ENCODE results near the gene KRTAP12-2. TPM values are rescaled to one million over a fixed set of nuclear protein-coding genes. Genes with fewer than 3 reads are reported as not detected.

KRTAP12-2 gene
- total RNA-seq (2014; rRNA removed; shearing (Covaris generic)) = not detected in 2 replicates

DNA sequence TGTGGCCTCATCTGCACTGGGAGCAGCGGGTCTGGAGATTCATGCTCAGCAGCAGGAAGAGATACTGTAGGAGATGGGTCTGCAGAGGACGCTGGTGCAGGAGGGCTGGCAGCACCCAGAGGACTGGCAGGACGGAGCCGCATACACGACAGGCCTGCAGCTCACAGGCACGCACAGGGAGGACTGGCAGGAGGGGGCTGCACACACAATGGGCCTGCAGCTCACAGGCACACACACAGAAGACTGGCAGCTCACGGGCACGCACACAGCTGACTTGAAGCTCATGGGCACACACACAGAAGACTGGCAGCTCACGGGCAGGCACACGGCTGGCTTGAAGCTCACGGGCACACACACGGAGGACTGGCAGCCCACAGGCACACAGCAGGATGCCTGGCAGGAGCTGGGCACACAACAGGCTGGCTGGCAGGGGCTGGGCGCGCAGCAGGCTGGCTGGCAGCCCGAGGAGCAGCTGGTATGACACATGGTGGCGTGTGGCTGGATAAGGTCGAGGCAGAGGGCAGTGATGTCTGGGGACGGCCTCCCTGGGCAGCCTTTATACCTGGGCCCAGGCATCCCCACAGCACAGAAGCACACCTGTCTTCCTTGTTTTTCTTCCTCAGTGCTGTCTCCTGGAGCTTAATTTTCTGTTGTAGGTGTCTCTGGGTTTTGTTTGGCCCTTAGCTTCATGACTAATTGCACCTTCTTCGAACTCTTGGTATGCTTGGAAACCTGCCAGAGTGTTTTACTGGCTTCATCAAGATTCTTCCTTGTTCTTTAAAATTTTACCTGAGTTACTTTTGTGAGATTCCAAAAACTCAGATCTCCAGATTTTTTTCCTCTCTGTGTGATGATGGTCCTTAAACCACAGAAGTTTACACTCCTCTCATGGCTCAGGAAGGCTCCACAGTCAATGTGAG is at the start of gene KRTAP12-2:
TSS of gene KRTAP12-2 (minus strand) at position 527 of the 920 bp plus-strand sequence. CDS start at position 486, 41 bp downstream.
- no peaks in the 10 kb centered on the region for H3K36me3 ChIP-seq (replicated peaks; ENCODE audit: control insufficient read depth, insufficient read depth, low read length)
- no peak for DNase-seq
- no peaks in the 10 kb centered on the region for H3K27me3 ChIP-seq (ENCODE audit: control insufficient read depth, insufficient read depth, low read length)
- H3K4me3 ChIP-seq (ENCODE audit: insufficient read depth, low read depth, low read length) = no peak within 1 kb of the TSS

- peak; percentile 22 for DNase-seq
- no peaks in the 10 kb centered on the region for H3K36me3 ChIP-seq (replicated peaks; ENCODE audit: control insufficient read depth, insufficient read depth, low read length)
- H3K27me3 ChIP-seq (ENCODE audit: control insufficient read depth, insufficient read depth, low read length) = peaks cover 44% of the 10 kb centered on the region
- H3K4me3 ChIP-seq (ENCODE audit: insufficient read depth, low read depth, low read length) = no peak overlapping the region
Observed at GRCh38 chr21:44714905-44715304, 48.2 kb upstream of the KRTAP12-2 start.

DNA sequence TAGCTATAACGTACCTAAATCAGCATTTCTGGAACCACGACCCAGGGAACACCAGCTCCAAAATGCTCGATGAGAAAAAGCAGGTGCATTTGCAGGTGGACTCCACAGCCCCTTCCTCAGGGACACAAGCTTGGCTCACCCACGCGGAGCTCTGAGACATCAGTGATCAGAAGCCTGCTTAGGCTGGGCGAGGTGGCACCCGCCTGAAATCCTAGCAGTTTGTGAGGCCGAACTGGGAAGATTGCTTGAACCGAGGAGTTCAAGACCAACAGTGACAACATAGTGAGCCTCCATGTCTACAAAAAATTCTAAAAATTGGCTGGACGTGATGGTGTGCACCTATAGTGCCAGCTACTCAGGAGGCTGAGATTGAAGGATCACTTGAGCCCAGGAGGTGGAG is 47.1 kb upstream of the KRTAP12-2 start:
- DNase-seq = peak; percentile 8
- Histone ChIP-seq H3K4me3 (ENCODE audit: insufficient read depth, low read depth, low read length) (no peak overlapping the region), H3K36me3 (replicated peaks; ENCODE audit: control insufficient read depth, insufficient read depth, low read length) (no peaks in the 10 kb centered on the region), H3K27me3 (ENCODE audit: control insufficient read depth, insufficient read depth, low read length) (peaks cover 54% of the 10 kb centered on the region)

GRCh38 chr21:44713130-44713529 is 46.4 kb upstream of the KRTAP12-2 start:
- DNase-seq = peak; percentile 34
- no peak overlapping the region for H3K4me3 ChIP-seq (ENCODE audit: insufficient read depth, low read depth, low read length)
- peaks cover 61% of the 10 kb centered on the region for H3K27me3 ChIP-seq (ENCODE audit: control insufficient read depth, insufficient read depth, low read length)
- no peaks in the 10 kb centered on the region for H3K36me3 ChIP-seq (replicated peaks; ENCODE audit: control insufficient read depth, insufficient read depth, low read length)

DNA sequence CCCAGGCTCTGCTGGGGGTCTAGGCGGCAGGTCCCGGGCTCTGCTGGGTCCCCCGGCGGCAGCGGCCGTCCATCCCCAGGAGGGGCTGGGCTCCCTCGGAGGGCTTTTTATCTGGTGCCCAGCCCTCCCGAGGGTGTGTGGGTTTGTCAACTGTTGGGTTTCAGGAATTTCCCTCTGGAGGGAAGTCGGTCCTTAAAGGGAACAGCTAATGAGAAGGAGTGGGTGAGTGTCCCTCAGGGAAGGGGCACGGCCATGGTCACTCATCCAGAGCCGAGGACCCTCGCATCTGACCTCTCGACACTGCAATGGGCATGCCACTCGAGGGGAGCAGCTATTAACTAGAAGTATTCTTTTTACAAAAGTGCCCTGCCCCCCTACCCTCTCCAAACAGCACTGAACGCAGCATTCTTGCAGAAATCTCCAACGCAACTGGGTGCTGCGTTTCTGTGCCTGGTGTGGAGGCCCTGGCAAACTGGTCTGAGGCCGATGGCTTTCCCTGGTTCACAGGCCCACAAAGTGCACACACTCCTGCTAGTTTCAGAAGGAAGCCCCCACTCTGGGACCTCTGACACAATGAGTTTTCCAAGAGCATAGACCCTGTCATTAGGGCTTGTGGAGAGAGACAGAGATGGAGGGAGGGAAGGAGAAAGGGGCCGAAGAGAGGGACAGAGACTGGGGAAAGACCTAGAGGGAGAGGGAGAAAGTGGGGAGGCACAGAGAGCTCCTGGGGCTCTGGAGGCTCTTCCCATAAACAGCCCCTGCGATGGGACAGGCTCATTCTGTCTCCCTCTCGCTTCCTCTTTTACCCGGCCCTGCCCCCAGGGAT is 45.7 kb upstream of the KRTAP12-2 start:
- Histone ChIP-seq H3K36me3 (replicated peaks; ENCODE audit: control insufficient read depth, insufficient read depth, low read length) (no peaks in the 10 kb centered on the region), H3K27me3 (ENCODE audit: control insufficient read depth, insufficient read depth, low read length) (peaks cover 69% of the 10 kb centered on the region), H3K4me3 (ENCODE audit: insufficient read depth, low read depth, low read length) (peak overlapping the region; percentile 22)
- DNase-seq = peak; percentile 70

DNA sequence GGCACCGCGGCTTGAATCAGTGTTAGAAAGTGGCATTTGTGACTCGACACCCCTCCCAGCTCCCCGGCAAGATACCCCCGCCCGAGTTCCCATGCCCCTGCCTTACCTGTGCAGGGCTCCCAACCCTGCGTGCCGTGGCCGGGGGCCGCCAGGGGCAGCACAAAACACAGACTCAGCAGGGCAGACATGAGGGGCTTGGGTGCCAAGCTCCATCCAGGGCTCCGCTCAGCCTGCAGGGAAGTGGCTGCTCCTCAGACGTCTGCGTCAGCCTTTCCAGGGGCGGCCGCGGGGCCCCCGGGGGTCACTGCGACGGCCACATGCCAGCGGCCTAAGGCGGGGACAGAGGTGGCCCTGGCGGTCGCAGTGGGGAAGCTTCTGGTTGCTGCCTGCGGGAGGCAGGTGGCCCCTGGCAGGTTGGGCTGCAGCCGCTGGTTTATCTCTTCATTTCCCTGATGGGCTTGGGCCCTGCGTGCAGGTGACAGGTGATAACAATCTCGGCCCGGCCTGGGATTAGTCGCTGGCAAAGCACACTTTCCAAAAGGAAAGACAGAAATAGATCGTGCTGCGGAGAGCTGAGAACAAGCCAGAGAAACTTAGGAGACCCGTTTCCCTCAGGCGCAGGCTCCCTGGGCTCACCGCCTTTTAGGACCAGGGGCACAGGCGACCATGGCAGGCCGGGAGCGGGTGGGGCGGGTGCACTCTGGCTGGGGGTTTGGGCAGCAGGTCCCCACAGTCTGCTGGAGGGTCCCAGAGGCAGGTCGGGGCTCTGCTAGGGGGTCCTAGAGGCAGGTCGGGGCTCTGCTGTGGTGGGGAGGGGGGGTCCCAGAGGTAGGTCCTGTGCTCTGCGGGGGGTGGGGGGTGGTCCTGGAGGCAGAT is 44.8 kb upstream of the KRTAP12-2 start, which contains the start of gene TSPEAR:
TSS of gene TSPEAR (minus strand) at position 246 of the 876 bp plus-strand sequence. CDS start at position 188, 58 bp downstream.
- peak within 1 kb of the TSS; percentile 22 for H3K4me3 ChIP-seq (ENCODE audit: insufficient read depth, low read depth, low read length)
- no peaks in the 10 kb centered on the region for H3K36me3 ChIP-seq (replicated peaks; ENCODE audit: control insufficient read depth, insufficient read depth, low read length)
- H3K27me3 ChIP-seq (ENCODE audit: control insufficient read depth, insufficient read depth, low read length) = peaks cover 76% of the 10 kb centered on the region
- DNase-seq = peak; percentile 72

DNA sequence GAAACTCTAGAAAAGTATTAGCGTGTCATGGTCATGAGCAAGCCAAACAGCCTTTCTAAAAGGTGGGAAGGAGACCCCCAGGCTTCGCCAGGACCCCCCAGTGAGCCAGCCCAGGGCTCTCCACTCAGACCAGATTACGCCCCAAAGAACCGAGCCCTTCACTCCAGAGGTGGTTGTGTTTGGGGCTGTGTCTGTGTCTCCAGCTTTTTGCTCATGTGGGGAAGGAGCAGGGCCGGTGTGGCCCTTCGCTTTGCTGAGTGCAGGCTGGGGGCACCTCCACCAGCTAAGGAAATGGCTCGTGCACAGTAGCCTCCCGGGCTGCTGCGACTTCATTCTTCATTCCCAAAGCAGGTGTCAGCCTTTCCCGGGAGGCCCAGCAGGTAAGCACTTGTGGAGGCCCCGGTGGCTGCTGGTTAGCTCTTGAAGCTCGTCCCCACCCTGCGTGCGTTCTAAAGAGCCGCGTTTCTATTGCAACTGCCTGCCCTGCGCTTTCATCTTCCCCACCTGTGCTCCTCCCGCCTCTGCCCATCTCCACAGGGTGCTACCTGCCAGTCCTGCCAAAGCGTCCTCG is 44.1 kb upstream of the KRTAP12-2 start:
- H3K36me3 ChIP-seq (replicated peaks; ENCODE audit: control insufficient read depth, insufficient read depth, low read length) = no peaks in the 10 kb centered on the region
- H3K27me3 ChIP-seq (ENCODE audit: control insufficient read depth, insufficient read depth, low read length) = peaks cover 83% of the 10 kb centered on the region
- DNase-seq = peak; percentile 78
- peak overlapping the region; percentile 22 for H3K4me3 ChIP-seq (ENCODE audit: insufficient read depth, low read depth, low read length)

DNA sequence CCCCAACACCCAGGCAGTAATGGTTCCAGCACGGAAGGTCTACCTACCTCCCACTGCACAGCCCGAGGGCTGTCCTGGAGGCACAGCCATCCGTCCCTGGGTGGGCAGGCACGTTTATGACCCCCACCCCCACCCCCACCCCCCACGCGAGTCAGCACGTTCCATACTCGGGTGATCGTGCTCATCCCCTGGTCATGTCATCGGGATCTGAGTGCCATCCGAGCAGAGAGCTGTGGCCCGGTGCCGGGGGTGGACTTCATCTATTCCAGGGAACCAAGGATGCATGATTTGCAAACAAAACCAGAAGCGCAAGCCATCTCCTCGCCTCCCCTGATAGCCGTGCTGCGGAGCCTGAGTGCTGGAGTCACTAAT is 43.6 kb upstream of the KRTAP12-2 start:
- Histone ChIP-seq H3K27me3 (ENCODE audit: control insufficient read depth, insufficient read depth, low read length) (peaks cover 83% of the 10 kb centered on the region), H3K4me3 (ENCODE audit: insufficient read depth, low read depth, low read length) (no peak overlapping the region), H3K36me3 (replicated peaks; ENCODE audit: control insufficient read depth, insufficient read depth, low read length) (no peaks in the 10 kb centered on the region)
- peak; percentile 64 for DNase-seq

- Histone ChIP-seq H3K4me3 (ENCODE audit: insufficient read depth, low read depth, low read length) (no peak overlapping the region; the same call in 1 of the 2 replicates), H3K27me3 (ENCODE audit: control insufficient read depth, insufficient read depth, low read length) (peaks cover 83% of the 10 kb centered on the region), H3K36me3 (replicated peaks; ENCODE audit: control insufficient read depth, insufficient read depth, low read length) (no peaks in the 10 kb centered on the region)
- DNase-seq = peak; percentile 66
Observed at GRCh38 chr21:44709426-44710293, 42.9 kb upstream of the KRTAP12-2 start.

GRCh38 chr21:44708866-44709425 is 42.2 kb upstream of the KRTAP12-2 start:
- Histone ChIP-seq H3K36me3 (replicated peaks; ENCODE audit: control insufficient read depth, insufficient read depth, low read length) (no peaks in the 10 kb centered on the region), H3K4me3 (ENCODE audit: insufficient read depth, low read depth, low read length) (peak overlapping the region; percentile 6; the same call in 1 of the 2 replicates), H3K27me3 (ENCODE audit: control insufficient read depth, insufficient read depth, low read length) (peaks cover 84% of the 10 kb centered on the region)
- no peak for DNase-seq

DNA sequence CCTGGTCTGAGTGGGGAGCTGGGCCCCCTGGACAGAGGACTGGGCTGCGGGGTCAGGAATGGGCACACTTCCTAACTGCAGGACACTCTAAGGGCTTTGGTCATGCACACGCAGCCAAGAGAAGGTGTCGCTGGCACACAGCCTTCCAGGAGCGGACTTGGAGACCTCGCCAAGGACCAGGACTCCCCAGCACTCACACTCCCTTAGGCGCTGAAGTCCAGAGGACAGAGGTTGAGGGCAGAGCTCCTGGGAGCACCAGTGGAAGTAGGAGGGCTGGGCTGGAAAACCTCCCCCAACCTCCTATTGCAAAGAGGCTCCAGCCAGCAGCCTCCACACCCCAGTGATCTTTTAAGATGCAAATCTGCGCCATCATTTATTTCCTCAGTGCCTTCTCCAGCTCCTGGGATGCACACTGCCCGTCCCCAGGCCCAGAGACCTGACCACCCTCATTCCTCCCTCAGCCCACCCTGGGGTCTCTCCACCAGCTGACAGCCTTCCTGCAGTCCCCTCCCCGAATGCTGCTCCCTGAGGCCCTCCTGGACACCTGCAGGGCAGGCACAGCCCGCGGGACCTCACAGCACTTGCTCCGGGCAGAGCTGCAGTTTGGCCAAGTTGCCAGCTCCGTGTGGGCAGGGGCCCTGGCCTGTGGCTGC is 41.6 kb upstream of the KRTAP12-2 start:
- peak; percentile 86 for DNase-seq
- no peaks in the 10 kb centered on the region for H3K36me3 ChIP-seq (replicated peaks; ENCODE audit: control insufficient read depth, insufficient read depth, low read length)
- H3K27me3 ChIP-seq (ENCODE audit: control insufficient read depth, insufficient read depth, low read length) = peaks cover 80% of the 10 kb centered on the region
- H3K4me3 ChIP-seq (ENCODE audit: insufficient read depth, low read depth, low read length) = peak overlapping the region; percentile 31
